OCI-LY1 (cell line): Measurements from ENCODE around the gene GSTO1.

Experiments used
- H2AFZ ChIP-seq: fragments of 200-600 bp; sonication (generic), shearing (Covaris generic); 2 replicates; pipeline ENCODE4 v1.6.0; 2014; ENCODE audit warnings: antibody characterized with exemption, mild to moderate bottlenecking, low read length
- H3F3A ChIP-seq: fragments of 200-600 bp; sonication (generic), shearing (Covaris generic); 2 replicates; pipeline ENCODE4 v1.6.0; 2014; ENCODE audit warnings: mild to moderate bottlenecking, antibody characterized with exemption, low read length, moderate library complexity; ENCODE audit not compliant: insufficient read depth
- H3K27ac ChIP-seq: fragments of 200-600 bp; sonication (generic); 2 replicates; pipeline ENCODE4 v1.5.1; 2014; ENCODE audit warnings: low read length, mixed run types, mild to moderate bottlenecking, low read depth; ENCODE audit not compliant: poor library complexity, severe bottlenecking
- H3K27me3 ChIP-seq: fragments of 200-600 bp; sonication (generic); 2 replicates; pipeline ENCODE4 v1.6.0; 2014; ENCODE audit warnings: antibody characterized with exemption, mild to moderate bottlenecking, low read length, moderate library complexity; ENCODE audit not compliant: insufficient read depth
- H3K36me3 ChIP-seq: fragments of 200-600 bp; sonication (generic); 2 replicates; pipeline ENCODE4 v1.6.1; 2014; ENCODE audit warnings: mild to moderate bottlenecking, antibody characterized with exemption, low read length, moderate library complexity, mixed read lengths; ENCODE audit not compliant: insufficient read depth
- H3K4me1 ChIP-seq: fragments of 200-600 bp; sonication (generic); 2 replicates; pipeline ENCODE4 v1.5.1; 2014; ENCODE audit warnings: mild to moderate bottlenecking, low read length, moderate library complexity; ENCODE audit not compliant: insufficient read depth, severe bottlenecking
- H3K4me2 ChIP-seq: fragments of 200-600 bp; sonication (generic), shearing (Covaris generic); 2 replicates; pipeline ENCODE4 v1.6.1; 2014; ENCODE audit warnings: low read length
- H3K4me3 ChIP-seq: fragments of 200-600 bp; sonication (generic); 2 replicates; pipeline ENCODE4 v1.5.1; 2014; ENCODE audit warnings: low read length, low read depth, mild to moderate bottlenecking, mixed read lengths; ENCODE audit not compliant: poor library complexity, severe bottlenecking
- H3K79me2 ChIP-seq: fragments of 200-600 bp; shearing (Covaris generic); 2 replicates; pipeline ENCODE4 v1.6.1; 2016; ENCODE audit warnings: mixed run types, low read length, mixed read lengths; ENCODE audit not compliant: insufficient read depth
- H3K9ac ChIP-seq: fragments of 200-600 bp; sonication (generic), shearing (Covaris generic); 2 replicates; pipeline ENCODE4 v1.6.1; 2014; ENCODE audit warnings: mild to moderate bottlenecking, low read length, mixed read lengths
- H3K9me2 ChIP-seq: fragments of 200-600 bp; sonication (generic), shearing (Covaris generic); 2 replicates; pipeline ENCODE4 v1.6.1; 2014; ENCODE audit warnings: low read depth, mild to moderate bottlenecking, low read length, mixed read lengths
- H3K9me3 ChIP-seq: fragments of 200-600 bp; shearing (Covaris generic); 2 replicates; pipeline ENCODE4 v1.6.1; 2014; ENCODE audit warnings: low read length, mixed read lengths
- H4K20me1 ChIP-seq: fragments of 200-600 bp; sonication (generic), shearing (Covaris generic); 2 replicates; pipeline ENCODE4 v1.6.0; 2016; ENCODE audit warnings: mild to moderate bottlenecking, low read length; ENCODE audit not compliant: insufficient read depth
- EZH2 ChIP-seq: fragments of 200-600 bp; sonication (generic), shearing (Covaris generic); IDR thresholded peaks from 2 replicates; pipeline ENCODE4 v1.8.0; 2017; ENCODE audit warnings: borderline replicate concordance, mixed run types, mild to moderate bottlenecking, antibody characterized with exemption, low read length, moderate library complexity, mixed read lengths
- TF ChIP-seq, protein P1 (sequence below): fragments of 200-600 bp; sonication (generic), shearing (Covaris generic); IDR thresholded peaks from 2 replicates; pipeline ENCODE4 v1.5.1; 2017; ENCODE audit warnings: mild to moderate bottlenecking, antibody characterized with exemption, low read length, moderate library complexity, mixed read lengths

The GSTO1 gene

GRCh38 chr10:104308439-104308903 lies 53.8 kb downstream of the GSTO1 start:
- Histone ChIP-seq H3K4me3 (no peak overlapping the region), H3K9me2 (no peaks in the 10 kb centered on the region), H3K9ac (no peak overlapping the region), H3K27me3 (no peaks in the 10 kb centered on the region), H3K4me2 (no peak overlapping the region), H3K79me2 (no peaks in the 10 kb centered on the region), H4K20me1 (no peaks in the 10 kb centered on the region), H2AFZ (no peak overlapping the region), H3K4me1 (no peaks in the 10 kb centered on the region), H3K9me3 (no peaks in the 10 kb centered on the region), H3F3A (no peaks in the 10 kb centered on the region), H3K36me3 (no peaks in the 10 kb centered on the region; the same call in 1 of the 2 replicates), H3K27ac (no peak overlapping the region)
- TF ChIP-seq EZH2 = no peak
- TF ChIP-seq, protein P1, sequence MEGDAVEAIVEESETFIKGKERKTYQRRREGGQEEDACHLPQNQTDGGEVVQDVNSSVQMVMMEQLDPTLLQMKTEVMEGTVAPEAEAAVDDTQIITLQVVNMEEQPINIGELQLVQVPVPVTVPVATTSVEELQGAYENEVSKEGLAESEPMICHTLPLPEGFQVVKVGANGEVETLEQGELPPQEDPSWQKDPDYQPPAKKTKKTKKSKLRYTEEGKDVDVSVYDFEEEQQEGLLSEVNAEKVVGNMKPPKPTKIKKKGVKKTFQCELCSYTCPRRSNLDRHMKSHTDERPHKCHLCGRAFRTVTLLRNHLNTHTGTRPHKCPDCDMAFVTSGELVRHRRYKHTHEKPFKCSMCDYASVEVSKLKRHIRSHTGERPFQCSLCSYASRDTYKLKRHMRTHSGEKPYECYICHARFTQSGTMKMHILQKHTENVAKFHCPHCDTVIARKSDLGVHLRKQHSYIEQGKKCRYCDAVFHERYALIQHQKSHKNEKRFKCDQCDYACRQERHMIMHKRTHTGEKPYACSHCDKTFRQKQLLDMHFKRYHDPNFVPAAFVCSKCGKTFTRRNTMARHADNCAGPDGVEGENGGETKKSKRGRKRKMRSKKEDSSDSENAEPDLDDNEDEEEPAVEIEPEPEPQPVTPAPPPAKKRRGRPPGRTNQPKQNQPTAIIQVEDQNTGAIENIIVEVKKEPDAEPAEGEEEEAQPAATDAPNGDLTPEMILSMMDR = no peak

DNA sequence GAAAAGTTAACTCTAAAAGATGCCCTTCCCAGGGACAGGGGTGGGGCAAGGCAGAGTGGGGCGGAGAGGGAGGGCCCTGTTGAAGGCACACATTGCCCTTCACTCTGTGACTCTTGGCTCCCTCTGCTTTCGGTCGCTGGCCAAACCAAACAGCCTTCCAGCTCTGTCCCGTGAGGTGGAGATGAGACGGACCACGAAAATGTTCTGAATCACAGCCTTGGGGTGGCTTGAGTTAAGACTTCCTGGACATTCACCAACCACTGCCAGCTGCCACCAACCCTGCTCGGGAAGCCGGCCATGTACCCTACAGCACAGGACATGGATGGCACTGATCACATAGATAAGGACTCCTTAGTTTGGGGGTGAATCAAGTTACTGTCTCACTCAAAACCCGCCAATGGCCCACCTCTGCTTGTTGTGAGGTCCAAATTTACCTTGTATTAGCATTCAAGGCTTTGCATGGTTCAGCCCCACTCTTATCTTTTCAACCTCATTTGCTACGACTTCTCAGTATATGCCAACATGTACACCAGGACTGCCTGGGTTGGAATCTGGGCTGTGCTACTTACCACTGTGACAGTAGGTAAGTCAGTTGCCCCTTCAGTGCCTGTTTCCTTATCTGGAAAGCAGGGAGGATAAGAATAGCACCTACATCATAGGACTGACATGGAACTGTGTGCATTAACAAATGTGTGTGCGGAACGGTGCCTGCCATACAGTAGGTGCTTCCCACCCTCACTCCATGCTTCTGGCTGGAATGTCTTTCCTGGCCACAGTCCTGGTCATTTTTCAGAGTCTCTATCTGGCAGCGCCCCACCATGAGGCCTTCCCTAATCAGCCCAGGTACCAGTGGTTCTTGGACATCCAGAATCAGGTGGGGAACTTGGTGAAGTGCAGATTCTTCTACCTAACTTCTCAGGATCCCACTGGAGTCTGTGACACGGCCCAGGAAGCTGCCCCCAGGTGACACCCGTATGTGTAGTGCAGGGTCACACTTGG lies 55.6 kb downstream of the GSTO1 start:
- Histone ChIP-seq H3K27me3 (no peaks in the 10 kb centered on the region), H4K20me1 (no peaks in the 10 kb centered on the region), H3K4me2 (no peak overlapping the region), H2AFZ (no peak overlapping the region), H3K36me3 (peaks cover 5% of the 10 kb centered on the region; the same call in 1 of the 2 replicates), H3K27ac (no peak overlapping the region), H3K4me3 (no peak overlapping the region), H3K79me2 (no peaks in the 10 kb centered on the region), H3K9me2 (no peaks in the 10 kb centered on the region), H3K4me1 (no peaks in the 10 kb centered on the region), H3K9me3 (no peaks in the 10 kb centered on the region), H3K9ac (no peak overlapping the region), H3F3A (no peaks in the 10 kb centered on the region)
- TF ChIP-seq, protein P1 = no peak
- TF ChIP-seq EZH2 = no peak

DNA sequence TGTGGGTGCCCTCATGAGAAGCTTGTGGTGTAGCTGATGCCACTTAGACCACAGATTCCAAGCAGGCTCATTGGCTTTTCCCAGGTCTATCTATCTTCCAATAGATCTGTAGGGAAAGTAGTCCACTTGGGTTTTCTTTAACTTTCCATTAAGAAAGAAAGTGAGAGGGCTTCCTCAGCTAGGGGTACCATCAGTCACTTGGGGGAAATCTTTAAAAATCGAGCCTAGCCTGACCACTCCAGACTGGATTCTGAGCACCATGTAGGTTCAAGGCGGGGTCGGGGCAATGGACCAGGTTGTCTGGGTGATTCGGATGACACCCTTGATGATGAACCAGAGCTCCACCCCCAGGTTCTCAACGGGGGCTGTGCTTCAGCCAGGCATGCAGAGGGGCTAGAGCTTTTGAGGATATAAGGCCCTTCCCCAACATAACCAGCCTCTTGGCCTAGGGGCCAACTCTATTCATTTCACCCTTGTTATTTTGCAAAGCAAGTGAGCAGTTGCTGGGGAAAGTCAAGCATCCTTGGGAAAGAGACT lies 56.6 kb downstream of the GSTO1 start:
- H3K27ac ChIP-seq = no peak overlapping the region
- no peaks in the 10 kb centered on the region for H3K9me3 ChIP-seq
- H3K4me3 ChIP-seq = no peak overlapping the region
- no peaks in the 10 kb centered on the region for H3K27me3 ChIP-seq
- H3K4me2 ChIP-seq = no peak overlapping the region
- no peaks in the 10 kb centered on the region for H3K9me2 ChIP-seq
- TF ChIP-seq EZH2 = no peak
- TF ChIP-seq, protein P1 = no peak
- no peaks in the 10 kb centered on the region for H3K79me2 ChIP-seq
- H3K4me1 ChIP-seq = no peaks in the 10 kb centered on the region
- no peaks in the 10 kb centered on the region for H4K20me1 ChIP-seq
- no peak overlapping the region for H2AFZ ChIP-seq
- peaks cover 5% of the 10 kb centered on the region; the same call in 1 of the 2 replicates for H3K36me3 ChIP-seq
- no peaks in the 10 kb centered on the region for H3F3A ChIP-seq
- H3K9ac ChIP-seq = no peak overlapping the region
